GM19438 (cell line): ENCODE data around the gene OSBPL5.

Source experiments
- ATAC-seq: cut with Tn5 transposase; IDR thresholded peaks from one replicate; pipeline ENCODE4 v1.9.1; 2021; ENCODE audit warnings: low read depth; ENCODE audit not compliant: unreplicated experiment

Gene OSBPL5

GRCh38 chr11:3197878-3198528 is 32.9 kb upstream of the OSBPL5 start:
- ATAC-seq, result no peak

DNA sequence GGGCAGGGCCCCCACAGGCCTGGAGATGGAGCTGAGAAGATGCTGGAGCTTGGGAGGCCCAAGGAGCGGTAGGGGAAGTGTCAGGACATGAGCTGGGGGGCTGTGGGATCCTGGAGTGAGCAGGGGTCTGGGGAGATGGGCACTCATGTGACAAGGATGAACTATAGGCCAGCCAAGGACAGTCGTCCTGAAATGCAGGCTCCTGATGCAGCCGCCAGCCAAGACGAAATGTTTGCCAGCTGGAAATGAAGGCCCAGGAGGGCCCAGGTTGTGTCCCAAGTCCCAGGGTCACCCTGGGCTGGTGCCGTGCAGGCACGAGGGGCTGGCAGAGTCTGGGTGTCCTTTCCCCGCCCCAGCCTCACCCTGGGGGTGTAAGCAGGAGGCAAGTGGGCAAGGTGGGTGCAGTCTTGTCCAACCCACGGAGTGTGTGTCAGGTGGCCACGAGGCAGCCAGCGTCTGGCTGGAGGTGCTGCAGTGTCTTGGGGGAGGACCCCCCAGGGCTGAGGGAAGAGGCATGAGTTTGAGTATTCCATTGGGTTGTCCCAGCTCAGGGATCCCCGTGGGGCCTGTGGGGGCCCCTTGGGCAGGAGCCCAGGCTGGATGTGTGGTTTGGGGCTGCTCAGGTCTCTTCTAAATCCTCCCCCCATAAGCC is 32.1 kb upstream of the OSBPL5 start:
- no peak for ATAC-seq

DNA sequence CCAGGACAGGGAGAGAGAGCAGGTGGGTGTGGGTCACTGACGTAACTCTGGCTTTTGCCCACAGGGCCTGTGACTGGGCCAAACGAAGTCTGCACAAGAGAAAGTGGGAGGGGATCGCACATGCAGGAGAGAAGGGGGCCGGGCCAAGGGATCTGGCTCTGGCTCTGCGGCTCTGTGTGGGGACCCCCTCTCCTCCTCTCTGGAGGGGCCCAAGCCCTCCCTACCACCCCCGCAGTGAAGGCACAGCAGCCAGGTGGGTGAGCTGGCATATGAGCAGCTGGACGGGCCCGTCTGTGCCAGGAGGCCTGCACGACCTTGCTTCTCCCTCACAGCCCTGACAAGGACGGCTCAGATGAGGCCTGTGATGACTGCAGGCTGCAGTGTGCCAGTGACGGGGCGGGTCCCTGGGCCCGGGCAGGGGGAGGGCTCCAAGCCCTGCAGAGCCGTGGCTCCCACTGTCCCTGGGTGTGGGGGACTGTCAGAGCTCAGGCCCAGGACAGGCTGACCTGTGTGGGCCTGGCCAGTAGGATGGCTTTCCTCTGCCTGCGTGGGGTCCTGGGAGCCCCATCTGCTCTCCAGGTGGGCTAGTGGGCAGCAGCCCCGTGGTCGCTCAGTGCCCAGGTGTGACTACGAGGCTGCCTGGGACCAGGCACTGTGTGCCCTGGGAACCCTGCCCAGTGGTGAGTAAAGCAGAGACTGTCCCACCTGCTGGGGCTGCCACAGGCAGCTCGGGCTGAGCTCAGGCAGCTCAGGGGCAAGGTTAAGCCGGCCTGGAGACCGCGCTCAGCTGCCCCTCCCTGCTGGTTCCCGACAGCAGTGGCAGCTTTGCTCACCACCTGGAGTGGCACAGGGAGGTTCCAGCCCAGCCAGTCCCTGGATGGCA is 31.3 kb upstream of the OSBPL5 start:
- no peak for ATAC-seq

GRCh38 chr11:3195251-3196160 is 30.4 kb upstream of the OSBPL5 start:
- ATAC-seq, result no peak

GRCh38 chr11:3194016-3194816 is 29.1 kb upstream of the OSBPL5 start:
- no peak for ATAC-seq

- no peak for ATAC-seq
These were observed 28.4 kb upstream of the OSBPL5 start for GRCh38 chr11:3193373-3194015.

DNA sequence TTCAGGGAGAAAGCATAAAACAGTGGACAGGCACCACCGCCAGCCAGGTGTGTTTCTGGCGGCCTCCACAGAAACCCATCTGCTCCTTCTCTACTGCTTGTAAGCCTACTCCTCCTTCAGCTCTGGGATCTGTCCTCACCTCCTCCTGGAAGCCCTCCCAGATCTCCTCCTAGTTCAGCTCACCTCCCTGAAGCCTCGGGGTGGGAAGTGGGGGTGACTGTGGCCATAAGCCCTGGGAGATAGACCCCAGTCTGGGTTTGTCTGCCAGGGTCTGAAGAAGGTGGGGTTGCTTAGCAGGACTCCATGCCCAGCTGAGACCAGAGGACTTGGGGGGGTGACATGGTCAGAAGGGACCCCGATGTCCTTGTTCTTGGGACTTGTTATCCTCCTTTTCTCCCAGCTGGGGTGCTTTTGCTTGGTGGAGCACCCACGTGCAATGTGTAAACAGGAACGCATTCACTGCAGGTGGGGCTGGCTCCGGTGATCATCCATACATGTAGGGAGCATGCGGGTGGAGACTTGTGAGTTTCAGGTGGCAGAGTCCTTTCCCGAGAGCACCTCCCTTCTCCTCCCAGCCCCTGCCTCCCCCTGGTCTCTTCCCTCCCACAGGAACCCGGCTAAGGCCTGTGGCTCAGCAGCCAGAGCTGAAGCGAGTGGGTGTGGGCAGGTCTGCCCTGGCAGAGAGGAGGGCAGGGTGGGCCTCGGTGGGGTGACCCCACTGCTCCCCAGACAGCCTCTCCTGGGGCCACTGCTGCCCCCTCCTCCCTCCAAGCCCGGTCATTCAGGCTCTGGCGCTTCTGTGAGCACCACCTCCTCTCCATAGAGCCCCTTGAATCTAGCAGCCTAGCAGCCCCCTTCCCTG is 27.6 kb upstream of the OSBPL5 start:
- ATAC-seq, result no peak

DNA sequence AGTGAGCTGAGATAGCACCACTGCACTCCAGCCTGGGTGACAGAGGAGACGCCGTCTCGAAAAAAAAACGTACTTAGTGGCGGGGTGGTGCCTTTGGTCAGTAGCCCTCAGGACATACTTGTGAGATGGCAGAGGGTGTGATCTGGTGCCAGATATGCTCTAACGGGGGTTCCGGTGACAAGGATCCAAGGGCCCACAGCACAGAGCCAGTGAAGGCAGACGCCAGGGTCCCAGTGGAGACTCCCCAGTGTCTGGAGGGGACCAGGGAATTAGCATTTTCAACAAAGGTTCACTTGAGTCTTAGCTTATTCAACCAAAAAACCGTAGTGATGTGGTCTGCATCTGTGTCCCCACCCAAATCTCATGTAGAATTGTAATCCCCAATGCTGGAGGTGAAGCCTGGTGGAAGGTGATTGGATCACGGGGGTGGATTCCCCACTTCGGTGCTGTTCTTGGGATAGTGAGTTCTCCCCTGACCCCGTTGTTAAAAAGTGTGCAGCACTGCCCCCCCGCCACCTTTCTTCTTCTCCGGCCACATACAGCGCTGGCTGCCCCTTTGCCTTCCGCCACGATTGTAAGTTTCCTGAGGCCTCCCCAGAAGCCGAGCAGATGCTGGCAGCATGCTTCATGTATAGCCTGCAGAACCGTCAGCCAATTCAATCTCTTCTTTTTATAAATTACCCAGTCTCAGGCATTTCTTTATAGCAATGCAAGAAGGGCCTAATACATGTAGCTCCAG is 26.6 kb upstream of the OSBPL5 start:
- ATAC-seq, result no peak

DNA sequence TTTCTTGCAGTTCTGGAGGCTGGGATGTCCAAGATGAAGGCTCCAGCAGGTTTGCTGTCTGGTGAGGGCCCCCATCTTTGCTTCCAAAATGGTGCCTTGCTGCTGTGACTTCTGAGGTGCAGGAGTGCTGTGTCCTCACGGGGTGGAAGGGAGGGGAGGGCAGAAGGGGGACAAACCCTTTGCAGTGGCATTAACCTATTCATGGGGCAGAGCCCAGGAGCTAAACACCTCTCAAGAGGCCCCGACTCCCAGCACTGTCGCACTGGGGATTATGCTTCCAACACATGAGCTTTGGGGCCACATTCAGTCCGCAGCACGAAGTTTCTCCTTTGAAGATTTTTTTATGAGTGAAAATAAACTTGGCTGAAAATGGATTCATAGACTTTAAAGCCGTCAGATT is 25.5 kb upstream of the OSBPL5 start:
- no peak for ATAC-seq

DNA sequence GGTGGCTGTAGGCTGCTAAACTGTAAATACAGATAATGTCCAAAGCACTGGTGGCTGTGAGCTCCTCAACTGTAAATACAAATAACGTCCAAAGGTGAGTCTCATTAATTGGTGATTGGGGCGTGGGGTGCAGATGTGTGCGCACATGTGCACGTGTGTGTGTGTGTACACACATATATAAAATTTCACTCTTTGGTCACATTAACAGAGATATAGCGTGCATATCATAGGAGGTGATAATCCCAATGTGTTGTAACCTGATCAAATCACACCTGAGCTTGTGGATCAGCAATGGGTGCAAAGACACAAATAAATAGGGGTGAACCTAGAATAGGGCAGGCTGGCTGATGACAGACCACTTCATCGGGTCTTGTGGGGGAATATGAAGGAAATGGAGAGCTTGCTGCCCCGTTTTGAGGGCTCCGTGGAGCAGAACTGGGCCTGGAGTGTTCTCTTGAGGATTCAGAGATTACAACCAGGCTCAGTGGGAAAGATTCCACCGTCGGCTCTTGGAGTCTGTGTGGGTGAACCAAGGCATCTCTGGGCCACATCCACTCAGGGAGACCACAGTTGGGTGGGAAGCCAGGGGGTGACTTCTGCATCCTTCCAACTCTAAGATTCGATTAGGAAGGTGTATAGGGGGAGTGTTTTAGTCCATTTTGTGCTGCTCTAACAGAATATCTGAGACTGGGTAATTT is 24.9 kb upstream of the OSBPL5 start:
- ATAC-seq, result no peak

DNA sequence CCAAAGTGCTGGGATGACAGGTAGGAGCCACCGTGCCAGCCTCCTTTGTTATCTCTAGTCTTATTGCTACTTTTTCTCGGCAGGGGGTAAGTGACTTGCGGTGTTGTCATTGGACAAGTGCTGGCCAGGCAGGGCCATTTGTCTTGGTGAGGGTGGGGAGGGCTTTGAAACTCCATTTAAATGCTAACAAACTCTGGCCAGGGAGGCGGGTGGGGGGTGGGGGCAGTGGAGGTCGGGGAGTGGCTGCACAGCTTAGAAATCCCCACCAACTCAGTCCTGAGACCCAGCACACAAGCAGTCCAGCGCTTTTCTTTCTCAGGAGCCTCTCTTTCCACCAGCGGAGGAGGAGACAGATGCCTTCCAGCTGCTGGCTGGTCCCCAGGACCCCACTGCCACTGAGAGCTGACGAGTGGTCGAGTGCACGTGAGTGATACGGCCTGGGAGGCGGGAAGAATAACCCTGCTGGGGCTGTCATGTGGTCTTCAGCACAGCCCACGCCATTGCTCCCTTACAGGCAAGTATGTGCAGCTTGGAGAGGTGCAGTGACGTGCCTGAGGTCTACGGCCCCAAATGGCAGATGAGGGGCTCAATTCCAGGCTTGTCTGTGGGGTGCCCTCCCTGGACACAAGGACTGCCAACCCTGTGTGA is 24.2 kb upstream of the OSBPL5 start:
- no peak for ATAC-seq

GRCh38 chr11:3188496-3189195 is 23.5 kb upstream of the OSBPL5 start:
- ATAC-seq, result no peak

DNA sequence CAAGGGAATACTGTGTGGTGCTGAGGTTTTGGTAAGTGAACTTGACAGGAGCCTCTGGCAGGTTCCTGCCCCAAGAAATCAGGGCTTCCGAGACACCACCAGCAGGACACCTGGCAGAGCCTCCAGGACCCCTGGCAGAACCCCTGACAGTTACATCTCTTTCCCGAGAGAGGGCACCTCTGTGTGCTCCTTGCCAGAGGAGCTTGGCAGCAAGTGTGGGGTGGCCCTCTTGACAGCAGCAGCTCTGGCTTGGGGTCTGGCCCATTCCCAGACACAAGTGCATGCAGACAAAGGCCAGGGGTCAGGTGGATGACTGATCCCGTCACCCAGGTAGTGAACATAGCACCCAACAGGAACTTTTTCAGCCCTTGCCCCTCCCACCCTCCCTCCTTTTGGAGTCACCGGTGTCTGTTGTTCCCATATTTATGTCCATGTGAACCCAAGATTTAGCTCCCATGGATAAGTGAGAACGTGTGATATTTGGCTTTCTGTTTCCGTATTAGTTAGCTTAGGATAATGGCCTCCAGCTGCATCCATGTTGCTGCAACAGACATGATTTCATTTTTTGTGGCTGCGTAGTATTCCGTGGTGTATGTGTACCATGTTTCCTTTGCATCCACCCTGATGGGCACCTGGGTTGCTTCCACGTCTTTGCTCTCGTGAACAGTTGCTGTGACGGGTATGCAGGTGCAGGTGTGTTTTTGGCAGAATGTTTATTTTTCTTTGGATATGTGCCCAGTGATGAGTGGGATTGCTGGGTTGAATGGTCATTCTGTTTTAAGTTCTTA is 21.2 kb upstream of the OSBPL5 start:
- ATAC-seq, result no peak

DNA sequence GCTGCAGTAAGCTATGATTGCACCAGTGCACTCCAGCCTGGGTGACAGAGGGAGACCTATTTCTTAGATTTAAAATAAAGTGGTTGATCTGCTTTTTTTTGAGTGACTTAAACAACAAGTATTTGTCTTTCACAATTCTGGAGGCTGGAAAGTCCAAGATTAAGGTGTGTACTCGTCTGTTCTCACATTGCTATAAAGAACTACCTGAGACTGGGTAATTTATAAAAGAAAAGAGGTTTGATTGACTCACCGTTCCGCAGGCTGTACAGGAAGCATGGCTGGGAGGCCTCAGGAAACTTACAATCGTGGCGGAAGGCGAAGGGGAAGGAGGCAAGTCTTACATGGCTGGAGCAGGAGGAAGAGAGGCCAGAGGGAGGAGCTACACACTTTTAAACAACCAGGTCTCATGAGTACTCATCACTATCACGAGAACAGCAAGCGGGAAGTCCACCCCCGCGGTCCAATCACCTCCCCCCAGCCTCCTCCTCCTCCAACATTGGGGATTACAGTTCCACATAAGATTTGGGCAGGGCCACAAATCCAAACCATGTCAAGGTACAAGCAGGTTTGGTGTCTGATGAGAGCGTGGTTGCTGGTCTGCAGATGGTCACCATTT is 19.7 kb upstream of the OSBPL5 start:
- no peak for ATAC-seq

- ATAC-seq, result no peak
These were observed 18.4 kb upstream of the OSBPL5 start for GRCh38 chr11:3183523-3183922.
